CD8-positive, alpha-beta memory T cell (primary cell): ENCODE data around the gene CCDC200. TPM values are rescaled to one million over a fixed set of nuclear protein-coding genes. Genes with fewer than 3 reads are reported as not detected.
A peak's percentile ranks its signal among the peaks of the same experiment; 100 is the strongest.

ENCODE experiments used
- CTCF ChIA-PET: fragments of 350-600 bp; sonication (Branson Sonifier 250); formaldehyde crosslinking; loops from one replicate; lab custom pipeline; 2021; ENCODE audit warnings: antibody characterized with exemption; lab: Charles Lee
- POLR2A ChIA-PET: fragments of 350-600 bp; sonication (Branson Sonifier 250); formaldehyde crosslinking; loops from one replicate; lab custom pipeline; 2021; ENCODE audit warnings: antibody characterized with exemption; lab: Charles Lee
- DNase-seq, 5 donors: peaks; one replicate each; pipeline versions ENCODE4 v3.0.0 to v3.0.0-alpha.2; 2020 to 2022; ENCODE audit warnings: mixed read lengths in 1 of 5
- H3K27ac ChIP-seq: one replicate; pipeline ENCODE4 v1.7.0; 2013; ENCODE audit warnings: low read depth, mild to moderate bottlenecking, low read length, moderate library complexity
- H3K27me3 ChIP-seq: 2 replicates; pipeline ENCODE4 v1.7.0; 2013; ENCODE audit warnings: low read length, mild to moderate bottlenecking; ENCODE audit not compliant: insufficient read depth, poor library complexity, severe bottlenecking
- H3K36me3 ChIP-seq: 2 replicates; pipeline ENCODE4 v1.7.0; 2013; ENCODE audit warnings: mild to moderate bottlenecking, low read length, moderate library complexity; ENCODE audit not compliant: insufficient read depth
- H3K4me1 ChIP-seq: 2 replicates; pipeline ENCODE4 v1.7.0; 2013; ENCODE audit warnings: mild to moderate bottlenecking, low read length, moderate library complexity; ENCODE audit not compliant: insufficient read depth
- H3K4me3 ChIP-seq: 2 replicates; pipeline ENCODE4 v1.7.0; 2013; ENCODE audit warnings: mild to moderate bottlenecking, low read length
- H3K9me3 ChIP-seq: 2 replicates; pipeline ENCODE4 v1.7.0; 2013; ENCODE audit warnings: mild to moderate bottlenecking, low read length
- H3K27ac Mint-ChIP-seq, 8 donors: one replicate each; pipeline ENCODE4 v1.8.0; 2020 to 2021; ENCODE audit warnings: mixed read lengths in 8 of 8, mild to moderate bottlenecking in 6 of 8, inconsistent platforms in 3 of 8, moderate library complexity in 3 of 8
- H3K27me3 Mint-ChIP-seq, 2 donors: one replicate each; pipeline ENCODE4 v1.8.0; 2020 to 2021; ENCODE audit warnings: mixed read lengths in 2 of 2, mild to moderate bottlenecking in 1 of 2, moderate library complexity in 1 of 2
- H3K36me3 Mint-ChIP-seq, 3 donors: one replicate each; pipeline ENCODE4 v1.8.0; 2020 to 2021; ENCODE audit warnings: mixed read lengths in 3 of 3, inconsistent platforms in 1 of 3, mild to moderate bottlenecking in 1 of 3
- H3K4me1 Mint-ChIP-seq, 3 donors: one replicate each; pipeline ENCODE4 v1.8.0; 2020 to 2021; ENCODE audit warnings: mixed read lengths in 3 of 3, inconsistent platforms in 1 of 3, mild to moderate bottlenecking in 1 of 3
- H3K4me3 Mint-ChIP-seq, 7 donors: one replicate each; pipeline ENCODE4 v1.8.0; 2020 to 2021; ENCODE audit warnings: mixed read lengths in 7 of 7, mild to moderate bottlenecking in 6 of 7, moderate library complexity in 4 of 7, inconsistent platforms in 2 of 7
- H3K9me3 Mint-ChIP-seq, 5 donors: one replicate each; pipeline ENCODE4 v1.8.0; 2020 to 2022; ENCODE audit warnings: mixed read lengths in 5 of 5, mild to moderate bottlenecking in 3 of 5, moderate library complexity in 2 of 5, inconsistent platforms in 1 of 5
- polyA plus RNA-seq: library from polyadenylated mRNA; unstranded; fragments of 300-500 nt; fragmentation: Illumina TruSeq; gene quantifications from one replicate; pipeline ENCODE4 v1.2.3, GENCODE V29; 2021
- total RNA-seq, 2 experiments: library from RNA; stranded (reverse); gene quantifications; one replicate each; pipeline ENCODE4 v1.2.3, GENCODE V29; 2021

Gene CCDC200
- total and polyA plus RNA-seq, 3 experiments from 2014 or later, result 0.33 to 0.90 TPM; not detected in 1

DNA sequence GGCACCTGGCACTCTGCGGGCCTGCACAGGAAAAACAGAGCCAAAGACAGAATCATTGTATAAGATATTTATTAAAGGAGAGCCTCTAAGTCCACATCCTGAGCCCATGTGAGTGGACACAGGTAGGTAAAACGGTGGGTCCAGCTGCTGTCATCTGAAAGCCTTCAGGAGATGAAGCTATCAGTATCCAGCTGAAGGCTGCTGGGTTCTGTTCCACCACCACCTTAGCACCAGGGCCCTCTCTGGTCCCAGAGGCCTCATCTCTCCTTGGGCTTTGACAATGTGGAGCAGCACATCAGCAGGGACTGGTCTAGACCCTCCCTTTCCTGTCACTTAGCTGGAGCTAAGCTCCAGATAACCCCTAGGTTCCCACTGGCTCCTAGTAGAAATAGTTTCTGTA is 9.4 kb downstream of the CCDC200 start:
- Mint-ChIP-seq H3K4me1 (peaks cover 11 to 15% (median 12%) of the 10 kb centered on the region in 3 donors), H3K36me3 (peaks cover 0 to 50% (median 6%) of the 10 kb centered on the region in 3 donors), H3K27me3 (no peaks in the 10 kb centered on the region), H3K4me3 (no peak overlapping the region), H3K9me3 (no peaks in the 10 kb centered on the region), H3K27ac (peak overlapping the region in 2 of 8 donors; percentile 38 to 69)
- no peak overlapping the region for H3K27ac ChIP-seq
- no peaks in the 10 kb centered on the region for H3K9me3 ChIP-seq
- no peak overlapping the region for H3K4me3 ChIP-seq
- CTCF ChIA-PET, result no interaction called here
- DNase-seq, result no peak
- POLR2A ChIA-PET, result no interaction called here
- no peaks in the 10 kb centered on the region for H3K27me3 ChIP-seq
- H3K36me3 ChIP-seq, result peaks cover 7% of the 10 kb centered on the region
- H3K4me1 ChIP-seq, result peaks cover 10% of the 10 kb centered on the region

DNA sequence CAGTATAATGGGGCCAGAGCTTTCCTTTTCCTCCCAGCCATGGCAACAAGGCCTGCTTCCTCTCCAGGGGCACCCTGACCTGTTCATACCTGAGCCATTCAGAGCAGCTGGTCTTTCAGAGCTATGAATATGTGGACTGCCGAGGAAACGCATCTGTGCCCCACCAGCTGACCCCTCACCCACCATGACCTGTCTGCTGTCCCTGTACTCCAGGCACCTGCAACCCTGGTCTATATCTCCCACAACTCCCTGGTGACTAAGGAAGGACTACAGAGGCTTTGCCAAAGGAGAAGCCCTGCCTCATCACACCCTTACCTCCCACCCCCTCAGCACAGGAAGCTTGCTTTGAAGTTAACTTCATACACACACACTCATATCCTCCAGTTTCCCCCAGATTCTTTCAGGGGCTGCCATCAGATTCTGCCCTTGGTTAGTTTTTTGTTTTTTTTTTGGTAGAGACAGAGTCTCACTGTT is 10.8 kb downstream of the CCDC200 start:
- no peaks in the 10 kb centered on the region for H3K9me3 Mint-ChIP-seq

DNA sequence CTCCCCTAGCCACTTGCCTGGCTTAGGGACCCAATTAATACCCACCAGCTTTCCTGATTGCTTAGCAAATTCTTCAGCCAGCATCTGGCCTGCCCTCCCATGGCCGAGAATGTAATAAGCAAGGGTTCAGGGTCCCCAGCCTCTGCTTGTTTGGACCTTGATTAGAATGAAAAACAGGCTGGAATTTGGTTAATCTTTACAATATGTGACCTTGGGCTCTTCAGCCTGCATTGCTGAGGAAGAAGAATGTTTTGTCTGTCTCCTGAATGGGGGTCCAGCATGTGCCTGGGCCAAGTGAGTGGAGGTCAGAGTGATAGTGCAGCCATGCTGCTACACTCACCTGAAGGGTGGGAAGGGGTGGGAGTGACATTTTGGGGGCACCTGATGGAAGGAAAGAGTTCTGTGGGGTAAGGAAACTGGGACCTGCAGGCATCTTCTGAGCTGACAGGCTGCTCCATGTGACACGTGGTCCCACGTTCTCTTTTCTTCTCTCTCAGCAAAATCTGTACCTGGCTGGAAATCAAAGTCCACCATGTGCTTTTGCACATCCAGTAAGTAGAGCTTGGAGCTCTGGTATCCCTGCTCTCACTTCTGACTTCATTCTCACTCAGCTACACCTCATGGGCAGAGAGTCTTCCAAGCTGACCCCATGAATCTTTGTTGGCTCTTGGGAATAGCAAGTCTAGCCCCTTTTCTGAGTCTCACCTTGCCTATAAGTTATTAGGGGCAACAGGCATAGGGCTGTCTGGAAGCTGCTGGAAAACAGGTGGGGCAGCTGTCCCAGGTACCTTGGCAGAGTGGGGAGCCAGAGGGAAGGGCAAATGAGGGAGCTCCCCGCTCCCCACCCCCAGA is 11.4 kb downstream of the CCDC200 start:
- no peak overlapping the region for H3K27ac ChIP-seq
- no peak overlapping the region for H3K4me3 ChIP-seq
- Mint-ChIP-seq H3K36me3 (peaks cover 0 to 55% (median 8%) of the 10 kb centered on the region in 3 donors), H3K27ac (peak overlapping the region in 2 of 8 donors; percentile 74 to 75), H3K4me1 (peaks cover 26 to 34% (median 32%) of the 10 kb centered on the region in 3 donors), H3K4me3 (no peak overlapping the region), H3K9me3 (no peaks in the 10 kb centered on the region), H3K27me3 (no peaks in the 10 kb centered on the region)
- ChIA-PET CTCF (interaction anchor here (1.1 kb wide), 1 partner anchor 18 kb away, joined by 6 read pairs; no protein-coding TSS in a partner anchor), POLR2A (no interaction called here)
- H3K9me3 ChIP-seq, result no peaks in the 10 kb centered on the region
- DNase-seq, result no peak
- H3K27me3 ChIP-seq, result no peaks in the 10 kb centered on the region
- H3K36me3 ChIP-seq, result peaks cover 7% of the 10 kb centered on the region
- H3K4me1 ChIP-seq, result peaks cover 23% of the 10 kb centered on the region

More for the DNA sequence above, 10.8 kb downstream of the CCDC200 start:
- Histone ChIP-seq H3K4me3 (no peak overlapping the region), H3K36me3 (peaks cover 7% of the 10 kb centered on the region), H3K27me3 (no peaks in the 10 kb centered on the region), H3K4me1 (peaks cover 16% of the 10 kb centered on the region), H3K9me3 (no peaks in the 10 kb centered on the region), H3K27ac (no peak overlapping the region)
- Mint-ChIP-seq H3K27ac (peak overlapping the region in 5 of 8 donors; percentile 47 to 70 (median 64)), H3K36me3 (peaks cover 0 to 52% (median 8%) of the 10 kb centered on the region in 3 donors), H3K27me3 (no peaks in the 10 kb centered on the region), H3K4me3 (peak overlapping the region in 1 of 7 donors; percentile 18), H3K4me1 (peaks cover 20 to 27% (median 25%) of the 10 kb centered on the region in 3 donors)
- DNase-seq, result peak in 1 of 5 donors; percentile 28
- ChIA-PET CTCF (interaction anchor here (1.1 kb wide), 1 partner anchor 19 kb away, joined by 6 read pairs; no protein-coding TSS in a partner anchor), POLR2A (no interaction called here)

DNA sequence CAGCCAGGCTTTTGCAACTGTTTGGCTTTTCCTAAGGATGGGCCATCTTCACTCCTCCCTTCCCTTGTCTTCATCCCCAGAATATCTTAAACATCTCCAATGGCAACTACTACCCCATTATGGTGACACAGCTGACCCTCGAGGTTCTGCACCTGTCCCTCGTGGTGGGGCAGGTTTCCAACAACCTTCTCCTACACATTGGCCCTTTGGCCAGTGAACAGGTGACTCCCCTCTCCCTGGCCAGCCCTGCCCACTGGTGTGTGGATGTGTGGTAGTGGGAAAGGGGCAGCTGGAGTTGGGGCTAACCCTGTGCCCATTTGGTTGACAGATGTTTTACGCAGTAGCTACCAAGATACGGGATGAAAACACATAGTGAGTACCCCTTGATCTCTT is 12.1 kb downstream of the CCDC200 start:
- H3K4me1 Mint-ChIP-seq, result peaks cover 28 to 38% (median 37%) of the 10 kb centered on the region in 3 donors
- CTCF ChIA-PET, result no interaction called here

DNA sequence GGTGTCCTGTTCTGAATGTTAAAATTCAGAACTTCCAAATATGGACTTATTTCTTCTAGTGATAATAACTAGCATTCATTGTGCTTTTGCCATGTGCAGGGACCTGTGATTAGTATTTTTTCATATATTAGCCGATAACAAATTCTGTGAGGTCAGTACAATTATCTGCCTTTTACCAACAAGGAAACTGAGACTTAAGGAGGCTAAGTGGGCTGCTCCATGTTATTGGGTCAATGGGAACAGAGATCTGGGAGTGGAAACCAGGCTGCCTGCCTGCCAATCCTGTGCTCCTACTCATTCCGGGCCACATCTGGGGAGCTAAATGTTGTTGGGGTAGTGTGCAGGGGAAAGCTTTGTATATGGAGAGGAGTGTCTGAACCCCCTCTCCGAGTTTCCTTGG is 13.1 kb downstream of the CCDC200 start:
- Mint-ChIP-seq H3K4me1 (peaks cover 37 to 48% (median 45%) of the 10 kb centered on the region in 3 donors), H3K27ac (peak overlapping the region in 1 of 8 donors; percentile 29), H3K9me3 (no peaks in the 10 kb centered on the region), H3K27me3 (no peaks in the 10 kb centered on the region), H3K4me3 (no peak overlapping the region), H3K36me3 (peaks cover 0 to 64% (median 8%) of the 10 kb centered on the region in 3 donors)
- CTCF ChIA-PET, result interaction anchor here (2.0 kb wide), 1 partner anchor 97 kb away, joined by 5 read pairs; no protein-coding TSS in a partner anchor
- Histone ChIP-seq H3K4me3 (no peak overlapping the region), H3K27me3 (no peaks in the 10 kb centered on the region), H3K4me1 (peaks cover 33% of the 10 kb centered on the region), H3K27ac (no peak overlapping the region), H3K9me3 (no peaks in the 10 kb centered on the region), H3K36me3 (peaks cover 7% of the 10 kb centered on the region)
- no peak for DNase-seq
- POLR2A ChIA-PET, result no interaction called here

More for the DNA sequence above, 12.1 kb downstream of the CCDC200 start:
- Histone ChIP-seq H3K36me3 (peaks cover 7% of the 10 kb centered on the region), H3K27ac (no peak overlapping the region), H3K4me3 (no peak overlapping the region), H3K4me1 (peaks cover 25% of the 10 kb centered on the region), H3K27me3 (no peaks in the 10 kb centered on the region), H3K9me3 (no peaks in the 10 kb centered on the region)
- H3K4me3 Mint-ChIP-seq, result no peak overlapping the region
- no peaks in the 10 kb centered on the region for H3K27me3 Mint-ChIP-seq
- H3K27ac Mint-ChIP-seq, result peak overlapping the region in 3 of 8 donors; percentile 42 to 87 (median 50)
- POLR2A ChIA-PET, result no interaction called here
- DNase-seq, result no peak
- H3K36me3 Mint-ChIP-seq, result peaks cover 0 to 59% (median 8%) of the 10 kb centered on the region in 3 donors
- H3K9me3 Mint-ChIP-seq, result no peaks in the 10 kb centered on the region

DNA sequence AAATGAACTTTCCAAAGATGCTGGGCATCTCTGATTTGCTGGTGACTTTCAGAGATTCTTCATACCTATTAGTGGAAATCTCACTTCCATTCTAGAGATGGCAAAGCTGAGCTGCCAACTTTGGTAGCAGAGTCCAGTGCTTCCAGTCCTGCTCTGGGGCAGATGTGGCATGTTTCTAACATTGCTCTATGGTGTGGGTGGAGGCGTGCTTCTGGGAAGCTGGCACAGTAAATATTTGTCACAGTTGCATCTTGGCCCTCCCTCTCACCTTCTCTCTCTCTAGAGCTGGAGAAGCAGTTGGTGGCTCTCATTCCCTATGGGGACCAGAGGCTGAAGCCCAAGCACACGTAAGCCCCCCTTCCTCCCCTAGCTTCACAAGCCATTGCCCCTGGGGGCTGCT is 14.9 kb downstream of the CCDC200 start:
- POLR2A ChIA-PET, result interaction anchor here (3.7 kb wide), 1 partner anchor 148 kb away, joined by 29 read pairs; no protein-coding TSS in a partner anchor
- Histone ChIP-seq H3K36me3 (peaks cover 7% of the 10 kb centered on the region), H3K9me3 (no peaks in the 10 kb centered on the region), H3K4me3 (no peak overlapping the region), H3K4me1 (peaks cover 33% of the 10 kb centered on the region), H3K27me3 (no peaks in the 10 kb centered on the region), H3K27ac (no peak overlapping the region)
- Mint-ChIP-seq H3K36me3 (peaks cover 4 to 69% (median 10%) of the 10 kb centered on the region in 3 donors), H3K4me1 (peaks cover 33 to 58% (median 53%) of the 10 kb centered on the region in 3 donors), H3K27ac (peak overlapping the region in 6 of 8 donors; percentile 24 to 98 (median 80)), H3K4me3 (peak overlapping the region; percentile 6 to 100 (median 93)), H3K27me3 (no peaks in the 10 kb centered on the region), H3K9me3 (peaks cover 0 to 1% (median 0%) of the 10 kb centered on the region in 5 donors)
- no peak for DNase-seq
- CTCF ChIA-PET, result interaction anchor here (0.8 to 3.6 kb wide), 4 partner anchors 14 to 120 kb away, joined by 3 to 12 read pairs (median 6); no protein-coding TSS in a partner anchor

DNA sequence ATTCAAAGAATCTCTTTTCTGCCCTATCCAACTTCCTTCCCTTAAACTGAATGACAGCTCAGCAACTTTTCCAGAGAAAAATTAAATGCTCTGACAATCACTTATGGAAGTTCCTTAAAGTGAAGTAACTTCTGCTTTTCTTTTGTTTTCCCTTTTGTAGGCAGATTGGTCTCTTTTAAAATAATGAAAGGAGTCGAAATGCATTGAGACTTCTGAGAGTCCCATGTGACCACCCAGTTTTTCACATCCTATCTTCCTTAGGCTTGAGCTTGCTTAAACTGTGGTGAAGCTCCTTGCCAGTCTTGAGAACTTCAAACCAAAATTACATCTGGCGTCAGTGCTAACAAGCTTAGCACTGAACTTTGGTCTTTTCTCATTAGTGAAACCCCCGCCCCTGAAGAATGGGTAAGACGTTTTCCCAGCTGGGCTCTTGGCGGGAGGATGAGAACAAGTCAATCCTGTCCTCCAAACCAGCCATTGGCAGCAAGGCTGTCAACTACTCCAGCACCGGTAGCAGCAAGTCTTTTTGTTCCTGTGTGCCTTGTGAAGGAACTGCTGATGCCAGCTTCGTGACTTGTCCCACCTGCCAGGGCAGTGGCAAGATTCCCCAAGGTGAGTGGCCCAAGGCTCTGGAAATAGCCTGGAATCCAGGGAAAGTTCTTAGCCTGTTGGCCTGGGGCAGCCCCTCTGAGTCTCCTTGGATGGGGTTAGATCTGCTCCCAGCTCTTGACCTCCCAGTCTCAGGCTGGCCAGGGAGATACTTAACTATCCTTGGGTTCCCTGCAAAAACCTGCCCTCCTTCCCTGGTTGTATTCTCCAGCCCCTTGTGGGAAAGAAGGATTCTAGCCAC is 15.6 kb downstream of the CCDC200 start:
- Mint-ChIP-seq H3K36me3 (peaks cover 11 to 72% (median 17%) of the 10 kb centered on the region in 3 donors), H3K4me1 (peaks cover 35 to 56% (median 50%) of the 10 kb centered on the region in 3 donors), H3K4me3 (peak overlapping the region; percentile 83 to 100 (median 96)), H3K9me3 (peaks cover 0 to 1% (median 0%) of the 10 kb centered on the region in 5 donors), H3K27me3 (no peaks in the 10 kb centered on the region), H3K27ac (peak overlapping the region; percentile 59 to 98 (median 96))
- H3K36me3 ChIP-seq, result peaks cover 7% of the 10 kb centered on the region
- ChIA-PET POLR2A (interaction anchor here (1.2 to 3.7 kb wide), 7 partner anchors 13 to 215 kb away, joined by 3 to 29 read pairs (median 8); partner anchors contain the start of genes NBR1 and RPL27), CTCF (interaction anchor here (0.7 to 3.6 kb wide), 8 partner anchors 13 to 215 kb away, joined by 3 to 12 read pairs (median 4); partner anchors contain the start of gene RPL27)
- no peaks in the 10 kb centered on the region for H3K9me3 ChIP-seq
- H3K27me3 ChIP-seq, result no peaks in the 10 kb centered on the region
- peaks cover 30% of the 10 kb centered on the region for H3K4me1 ChIP-seq
- peak overlapping the region; percentile 79 for H3K4me3 ChIP-seq
- H3K27ac ChIP-seq, result peak overlapping the region; percentile 71
- no peak for DNase-seq
